Renal cortical epithelial cell (primary cell): ENCODE results near the gene LGALS7B. TPM values are rescaled to one million over a fixed set of nuclear protein-coding genes. Genes with fewer than 3 reads are reported as not detected.
"Not testable (repeated sequence)": the region's sequence is repeated elsewhere in the genome, so short reads cannot be mapped to it uniquely, and the experiment has no call there.

Experiments used
- DNase-seq: peaks from one replicate; pipeline ENCODE4 v3.0.0-alpha.2; 2011; ENCODE audit warnings: low read depth
- total RNA-seq: library from RNA; depleted of rRNA; stranded (reverse); fragments of >200 nt; gene quantifications from 2 replicates; pipeline ENCODE4 v1.2.3, GENCODE V29; 2014

The LGALS7B gene
- total RNA-seq = 3.6 TPM in 1 of 2 replicates, not detected in the other

- no peak for DNase-seq
Observed at GRCh38 chr19:38788478-38789243, at the start of gene LGALS7B. TSS of gene LGALS7B (plus strand) at chr19:38789200. CDS start at chr19:38789227, 27 bp downstream.

DNA sequence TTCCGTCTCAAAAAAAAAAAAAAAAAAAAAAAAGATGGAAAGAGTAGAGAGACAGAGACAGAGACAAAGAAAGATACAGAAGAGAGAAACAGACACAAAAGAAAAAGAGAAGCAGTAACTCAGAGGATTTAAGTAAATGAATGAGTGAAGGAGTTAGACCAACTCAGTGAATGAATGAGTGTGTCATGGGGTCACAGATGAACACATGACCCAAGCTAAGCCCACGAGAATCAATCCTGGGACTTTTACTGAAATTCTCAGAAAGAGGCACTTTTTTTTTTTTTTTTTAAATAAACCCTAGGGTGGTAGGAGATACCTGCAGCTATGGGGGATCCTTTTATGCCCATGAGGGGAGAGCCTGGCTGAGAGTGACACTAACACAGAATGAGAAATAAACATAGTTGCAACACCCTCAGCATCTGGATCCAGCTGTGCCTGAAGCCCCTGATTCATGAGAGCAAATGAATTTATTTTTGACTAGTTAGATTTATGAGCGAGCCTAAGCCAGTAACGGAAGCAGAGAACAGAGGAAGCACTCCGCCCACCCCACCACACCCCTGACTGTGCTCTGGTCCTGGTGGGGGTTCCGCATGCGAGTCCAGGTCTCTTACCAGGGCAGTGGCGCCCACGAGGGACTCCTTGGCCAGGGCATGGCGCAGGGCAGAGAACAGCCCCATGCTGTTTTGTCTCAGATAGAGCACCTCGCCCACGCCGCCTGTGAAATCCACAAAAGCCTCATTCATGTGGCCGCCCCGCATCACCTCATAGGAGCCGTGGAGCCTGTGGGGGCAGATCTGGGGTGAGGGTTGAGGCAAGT lies 49.4 kb upstream of the LGALS7B start:
- no peak for DNase-seq

GRCh38 chr19:38740257-38740592 lies 48.8 kb upstream of the LGALS7B start:
- no peak for DNase-seq

DNA sequence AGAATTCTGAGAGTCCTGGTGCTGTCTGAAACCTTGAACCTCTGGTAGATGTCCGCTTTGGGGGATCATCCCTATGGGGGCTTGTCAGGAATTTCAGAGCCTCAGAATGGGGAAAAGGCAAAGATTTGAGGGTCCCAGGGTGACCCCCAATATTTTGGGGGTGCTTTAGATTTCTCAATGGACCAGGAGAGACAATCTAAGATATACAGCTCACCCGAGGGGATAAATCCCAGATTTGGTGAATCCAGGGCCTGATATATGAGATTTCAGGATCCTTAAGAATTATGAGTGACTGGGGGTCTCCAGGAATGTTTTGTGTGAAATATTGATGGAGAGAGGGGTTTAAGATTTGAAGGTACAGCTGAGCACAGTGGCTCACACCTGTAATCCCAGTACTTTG lies 48.1 kb upstream of the LGALS7B start:
- DNase-seq = no peak

DNA sequence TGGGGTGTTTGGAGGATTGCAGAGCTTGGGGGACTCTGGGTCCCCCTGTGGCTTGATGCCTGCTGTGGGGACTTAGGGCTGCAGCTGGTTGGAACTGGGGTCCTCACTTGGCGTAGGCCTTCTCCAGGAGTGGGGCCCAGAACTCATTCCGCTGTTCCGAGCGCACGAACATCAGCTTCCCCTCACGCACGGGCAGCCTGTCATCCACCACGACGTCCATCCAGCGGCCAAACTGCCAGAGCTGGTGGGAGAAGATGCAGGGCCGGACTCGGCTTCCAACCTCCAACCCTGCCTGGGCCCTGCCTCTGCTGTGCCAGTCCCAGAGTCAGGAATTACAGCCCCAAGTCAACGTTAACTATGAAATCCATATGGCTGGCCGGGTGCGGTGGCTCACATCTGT lies 47.3 kb upstream of the LGALS7B start:
- DNase-seq = no peak

- DNase-seq = no peak
Observed at GRCh38 chr19:38742296-38742695, 46.7 kb upstream of the LGALS7B start.

DNA sequence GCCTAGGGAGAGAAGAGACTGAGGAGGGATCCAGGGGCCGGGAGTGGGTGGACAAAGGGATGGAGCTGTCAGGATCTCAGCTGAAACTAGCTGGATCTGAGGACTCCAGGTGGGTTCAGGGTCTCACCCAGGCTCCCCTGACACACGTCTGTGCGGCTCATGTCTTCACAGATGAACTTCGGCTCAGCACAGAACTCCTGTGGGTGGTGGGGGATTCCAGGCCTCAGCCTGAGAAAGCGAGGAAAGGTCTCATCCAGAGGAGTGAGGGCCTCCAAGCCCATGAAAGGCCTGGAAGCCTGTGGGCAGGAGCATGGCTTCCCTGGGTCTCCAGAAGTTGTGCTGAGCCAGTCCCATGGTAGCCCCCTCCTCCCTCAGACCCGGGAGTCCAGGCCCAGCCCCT lies 46.1 kb upstream of the LGALS7B start:
- DNase-seq = no peak

- DNase-seq = no peak
Observed at GRCh38 chr19:38743394-38744297, 45.4 kb upstream of the LGALS7B start.

- no peak for DNase-seq
Observed at GRCh38 chr19:38744298-38744681, 44.7 kb upstream of the LGALS7B start, which contains the start of gene CAPN12. TSS of gene CAPN12 (minus strand) at chr19:38744474. CDS start at chr19:38744165, 309 bp downstream.

- DNase-seq = no peak
Observed at GRCh38 chr19:38744874-38745273, 44.1 kb upstream of the LGALS7B start.

DNA sequence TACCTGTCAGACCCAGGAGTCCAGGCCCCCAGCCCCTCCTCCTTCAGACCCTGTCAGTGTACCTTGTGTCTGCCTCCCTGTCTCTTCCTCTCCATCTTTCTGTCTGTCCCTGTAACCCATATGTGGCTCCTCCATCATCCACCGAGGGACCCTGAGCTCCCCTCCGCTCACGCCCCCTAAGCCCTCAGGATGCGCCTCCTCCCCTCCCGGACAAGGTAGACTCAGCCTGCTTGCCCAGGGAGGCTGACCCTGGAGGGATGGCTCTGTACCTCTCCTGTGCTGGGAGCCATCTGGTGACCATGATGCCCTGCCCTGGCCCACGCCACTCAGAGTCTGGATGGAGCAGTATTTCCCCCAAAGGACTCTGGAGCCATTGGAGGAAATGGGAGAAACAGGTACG lies 43.7 kb upstream of the LGALS7B start:
- DNase-seq = no peak

- DNase-seq = not testable (repeated sequence)
Observed at GRCh38 chr19:38753783-38754182, 35.2 kb upstream of the LGALS7B start.

- not testable (repeated sequence) for DNase-seq
Observed at GRCh38 chr19:38754196-38754595, 34.8 kb upstream of the LGALS7B start.

GRCh38 chr19:38759590-38760003 lies 29.4 kb upstream of the LGALS7B start:
- DNase-seq = peak; percentile 94

DNA sequence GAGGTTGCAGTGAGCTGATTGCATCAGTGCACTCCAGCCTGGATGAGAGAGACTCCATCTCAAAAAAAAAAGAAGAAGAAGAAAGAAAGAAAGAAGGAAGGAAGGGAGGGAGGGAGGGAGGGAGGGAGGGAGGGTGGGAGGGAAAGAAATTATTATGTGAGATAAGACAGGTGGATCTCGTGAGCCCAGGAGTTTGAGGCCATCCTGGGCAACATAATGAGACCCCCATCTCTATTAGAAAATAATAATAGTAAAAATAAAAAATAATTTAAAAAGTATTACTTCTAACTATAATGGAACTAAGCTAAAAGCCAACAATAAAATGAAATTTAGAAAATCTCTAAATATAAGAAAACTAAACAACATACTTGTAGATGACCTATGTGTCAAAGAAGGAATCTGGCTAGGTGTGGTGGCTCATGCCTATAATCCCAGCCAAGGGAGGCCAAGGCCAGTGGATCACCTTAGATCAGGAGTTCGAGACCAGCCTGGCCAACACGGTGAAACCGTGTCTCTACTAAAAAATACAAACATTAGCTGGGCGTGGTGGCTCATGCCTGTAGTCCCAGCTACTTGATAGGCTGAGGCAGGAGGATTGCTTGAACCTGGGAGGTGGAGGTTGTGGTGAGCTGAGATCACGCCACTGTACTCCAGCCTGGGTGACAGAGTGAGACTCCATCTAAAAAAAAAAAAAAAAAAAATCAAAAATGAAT lies 28.0 kb upstream of the LGALS7B start:
- DNase-seq = not testable (repeated sequence)

- DNase-seq = not testable (repeated sequence)
Observed at GRCh38 chr19:38761884-38762389, 27.1 kb upstream of the LGALS7B start.

GRCh38 chr19:38763795-38764220 lies 25.2 kb upstream of the LGALS7B start:
- DNase-seq = peak; percentile 86

DNA sequence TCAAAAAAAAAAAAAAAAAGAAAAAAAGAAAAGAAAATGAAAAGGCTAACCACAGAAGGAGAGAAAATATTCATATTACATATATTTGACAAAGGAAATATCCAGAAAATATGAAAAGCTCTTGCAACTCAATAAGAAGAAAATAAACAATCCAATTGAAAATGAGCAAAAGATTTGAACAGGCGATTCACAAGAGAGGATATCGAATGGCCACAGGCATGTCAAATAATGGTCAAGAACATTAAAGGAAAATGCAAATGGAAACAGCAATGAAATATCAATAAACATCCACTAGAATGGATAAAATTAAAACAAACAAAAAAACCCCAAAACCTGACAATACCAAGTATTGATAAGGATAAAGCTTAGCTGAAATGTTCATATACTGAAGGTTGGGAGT lies 23.8 kb upstream of the LGALS7B start:
- no peak for DNase-seq

- DNase-seq = no peak
Observed at GRCh38 chr19:38766276-38767047, 22.5 kb upstream of the LGALS7B start.

- peak; percentile 19 for DNase-seq
Observed at GRCh38 chr19:38769635-38770211, 19.3 kb upstream of the LGALS7B start.
